ENCODE measurements around the gene SORCS2.

SORCS2 gene

GRCh38 chr4:7760706-7761105 lies 568.4 kb downstream of the SORCS2 start:
- no peak for DNase-seq (ENCODE audit: low spot score)
- no peak for TF ChIP-seq CTCF (IDR thresholded peaks at IDR 0.05; ENCODE audit: borderline replicate concordance, control extremely low read depth, extremely low read depth, insufficient read depth, missing control alignments)
- in situ Hi-C loops (cut with MboI; ENCODE audit: low sequenced_read_pairs, unreplicated experiment): no loop called here

- in situ Hi-C loops (cut with MboI; ENCODE audit: low sequenced_read_pairs, unreplicated experiment): no loop called here
Measured at GRCh38 chr4:7761312-7761711, 569.0 kb downstream of the SORCS2 start.

GRCh38 chr4:7761720-7762119 lies 569.4 kb downstream of the SORCS2 start:
- peak; percentile 84 for TF ChIP-seq CTCF (IDR thresholded peaks at IDR 0.05; ENCODE audit: borderline replicate concordance, control extremely low read depth, extremely low read depth, insufficient read depth, missing control alignments)
- in situ Hi-C loops (cut with MboI; ENCODE audit: low sequenced_read_pairs, unreplicated experiment): no loop called here
- DNase-seq (ENCODE audit: low spot score): peak; percentile 90

More at GRCh38 chr4:7761312-7761711, 569.0 kb downstream of the SORCS2 start:
- no peak for DNase-seq (ENCODE audit: low spot score)
- no peak for TF ChIP-seq CTCF (IDR thresholded peaks at IDR 0.05; ENCODE audit: borderline replicate concordance, control extremely low read depth, extremely low read depth, insufficient read depth, missing control alignments)

- no peak for TF ChIP-seq CTCF (IDR thresholded peaks at IDR 0.05; ENCODE audit: borderline replicate concordance, control extremely low read depth, extremely low read depth, insufficient read depth, missing control alignments)
- in situ Hi-C loops (cut with MboI; ENCODE audit: low sequenced_read_pairs, unreplicated experiment): no loop called here
- no peak for DNase-seq (ENCODE audit: low spot score)
Measured at GRCh38 chr4:7762376-7763030, 570.2 kb downstream of the SORCS2 start.

GRCh38 chr4:7763106-7763505 lies 570.8 kb downstream of the SORCS2 start:
- in situ Hi-C loops (cut with MboI; ENCODE audit: low sequenced_read_pairs, unreplicated experiment): no loop called here
- TF ChIP-seq CTCF (IDR thresholded peaks at IDR 0.05; ENCODE audit: borderline replicate concordance, control extremely low read depth, extremely low read depth, insufficient read depth, missing control alignments): no peak
- DNase-seq (ENCODE audit: low spot score): no peak

GRCh38 chr4:7763788-7764187 lies 571.5 kb downstream of the SORCS2 start:
- in situ Hi-C loops (cut with MboI; ENCODE audit: low sequenced_read_pairs, unreplicated experiment): no loop called here
- DNase-seq (ENCODE audit: low spot score): no peak
- TF ChIP-seq CTCF (IDR thresholded peaks at IDR 0.05; ENCODE audit: borderline replicate concordance, control extremely low read depth, extremely low read depth, insufficient read depth, missing control alignments): no peak

Measured in GM13976 (cell line).